Ovary (tissue), 9 donors: ENCODE data around the gene ZNF385A. TPM values are rescaled to one million over a fixed set of nuclear protein-coding genes. Genes with fewer than 3 reads are reported as not detected.

Experiments used
- DNase-seq, 5 donors: peaks; one replicate each; pipeline ENCODE4 v3.0.0-alpha.2; 2019 to 2020
- H3K27ac ChIP-seq, 2 donors: fragments of 200-600 bp; one replicate each; pipeline versions ENCODE4 v1.5.1 to v1.8.0; 2019 to 2022
- H3K27me3 ChIP-seq: fragments of 200-600 bp; one replicate; pipeline ENCODE4 v1.8.0; 2022
- H3K36me3 ChIP-seq: fragments of 200-600 bp; sonication (generic); one replicate; pipeline ENCODE4 v1.5.1; 2019
- H3K4me1 ChIP-seq: one replicate; pipeline ENCODE4 v1.8.1; 2013; ENCODE audit warnings: mild to moderate bottlenecking, moderate library complexity; ENCODE audit not compliant: insufficient read depth
- H3K4me3 ChIP-seq: fragments of 200-600 bp; sonication (generic); one replicate; pipeline ENCODE4 v1.5.1; 2017
- H3K9me3 ChIP-seq, 2 donors: fragments of 200-600 bp in 1 of 2; sonication (generic) in 1 of 2; one replicate each; pipeline versions ENCODE4 v1.5.1 to v1.8.1; 2013 to 2019; ENCODE audit warnings: mild to moderate bottlenecking in 1 of 2, moderate library complexity in 1 of 2
- CTCF ChIP-seq, 3 donors: fragments of 450-650 bp in 2 of 3; fragments of 200-600 bp in 1 of 3; IDR thresholded peaks; one replicate each; pipeline versions ENCODE4 v1.5.1 to v1.8.0; 2016 to 2022; ENCODE audit warnings: antibody characterized with exemption in 3 of 3, mild to moderate bottlenecking in 1 of 3
- EP300 ChIP-seq: sonication (generic); formaldehyde crosslinking; IDR thresholded peaks from one replicate; pipeline ENCODE4 v1.6.1; 2017; ENCODE audit warnings: antibody characterized with exemption
- POLR2A ChIP-seq: fragments of 450-650 bp; IDR thresholded peaks from one replicate; pipeline ENCODE4 v1.6.1; 2017; ENCODE audit warnings: antibody characterized with exemption, mild to moderate bottlenecking, moderate library complexity
- WGBS, 3 donors: extraction: QIAGEN DNeasy Blood & Tissue Kit in 1 of 3; methylation state at CpG; one replicate each; pipeline versions ENCODE4 v1.1.5 to v1.1.7; 2013 to 2017; 5-methylcytosine and 5-hydroxymethylcytosine counted together
- intact Hi-C, 4 donors: fragments of 100-400 bp; cut with DNase I; formaldehyde crosslinking; loops; one replicate each; pipeline versions ENCODE4 v1.11.0 to v1.15.1; 2022 to 2023
- polyA plus RNA-seq, 2 donors: library from polyadenylated mRNA; stranded (reverse); fragments of 200-250 nt in 1 of 2; fragments of 350-450 nt in 1 of 2; fragmentation: Illumina TruSeq in 1 of 2; extraction: RNeasy Lipid Tissue Mini Kit (QIAGEN cat#74804) in 1 of 2; gene quantifications; one replicate each; pipeline ENCODE4 v1.2.3, GENCODE V29; 2013 to 2014
- total RNA-seq, 7 donors: library from RNA; depleted of rRNA in 2 of 7; stranded (reverse); fragments of >200 nt in 2 of 7; fragmentation: NEBNext Ultra II Directional in 3 of 7; extraction: Animal tissue kit (Norgen Biotek cat#: 25700) in 3 of 7; gene quantifications; one replicate each; pipeline versions ENCODE4 v1.1.0 to v1.2.4, GENCODE V29; 2016 to 2023
- donor health status: DM: no; HTN: no; CAD: no; lungs with moderate emphysema.
- donor health status: DM: no; HTN: no; CAD: no.
- donor health status: Bipolar disorder and iron deficiency.
- donor health status: DM: yes; HTN: yes; CAD: no.
- donor health status: DM: no; HTN: no; CAD: no.
- donor health status: DM: yes; HTN: yes; CAD: no.

The ZNF385A gene
- total and polyA plus RNA-seq, 9 donors: 3.6 to 30.5 (median 6.0) TPM

- H3K27ac ChIP-seq: no peak overlapping the region
- TF ChIP-seq EP300 (no peak), POLR2A (no peak), CTCF (IDR thresholded peaks at IDR 0.05) (no peak)
- no peaks in the 10 kb centered on the region for H3K27me3 ChIP-seq
- DNase-seq: no peak
- intact Hi-C loops: no loop called here
- H3K36me3 ChIP-seq: no peaks in the 10 kb centered on the region
- H3K9me3 ChIP-seq: no peaks in the 10 kb centered on the region
- H3K4me3 ChIP-seq: peak overlapping the region; percentile 17
- 69 to 73% (median 73%) methylated on average over 9 of the region's 9 CpGs for WGBS, 3 donors
- peaks cover 13% of the 10 kb centered on the region for H3K4me1 ChIP-seq
These were observed 29.0 kb upstream of the ZNF385A start for GRCh38 chr12:54413284-54414190.

GRCh38 chr12:54412786-54413185 lies 28.3 kb upstream of the ZNF385A start:
- H3K27ac ChIP-seq: peak overlapping the region in 1 of 2 donors; percentile 17
- intact Hi-C loops: no loop called here
- DNase-seq: no peak
- TF ChIP-seq CTCF (IDR thresholded peaks at IDR 0.05): no peak
- no peak for TF ChIP-seq POLR2A
- TF ChIP-seq EP300: no peak
- H3K4me1 ChIP-seq: peaks cover 13% of the 10 kb centered on the region
- no peaks in the 10 kb centered on the region for H3K27me3 ChIP-seq
- H3K36me3 ChIP-seq: no peaks in the 10 kb centered on the region
- WGBS, 3 donors: 73 to 80% (median 78%) methylated on average over 3 of the region's 3 CpGs
- no peaks in the 10 kb centered on the region for H3K9me3 ChIP-seq
- H3K4me3 ChIP-seq: peak overlapping the region; percentile 17

- Histone ChIP-seq H3K36me3 (no peaks in the 10 kb centered on the region), H3K9me3 (no peaks in the 10 kb centered on the region), H3K27ac (peak overlapping the region in 1 of 2 donors; percentile 17), H3K27me3 (no peaks in the 10 kb centered on the region), H3K4me1 (peaks cover 13% of the 10 kb centered on the region), H3K4me3 (no peak overlapping the region)
- WGBS, 3 donors: 73 to 78% (median 75%) methylated on average over 4 of the region's 4 CpGs
- DNase-seq: no peak
- TF ChIP-seq EP300 (no peak), POLR2A (no peak), CTCF (IDR thresholded peaks at IDR 0.05) (no peak)
- intact Hi-C loops: no loop called here
These were observed 27.8 kb upstream of the ZNF385A start for GRCh38 chr12:54412348-54412747.

- no peak for DNase-seq
- no peak for TF ChIP-seq POLR2A
- TF ChIP-seq EP300: no peak
- TF ChIP-seq CTCF (IDR thresholded peaks at IDR 0.05): no peak
- no peaks in the 10 kb centered on the region for H3K9me3 ChIP-seq
- no peaks in the 10 kb centered on the region for H3K36me3 ChIP-seq
- no peaks in the 10 kb centered on the region for H3K27me3 ChIP-seq
- H3K27ac ChIP-seq: no peak overlapping the region
- 57 to 70% (median 70%) methylated on average over 9 to 10 of the region's 10 CpGs for WGBS, 3 donors
- H3K4me3 ChIP-seq: no peak overlapping the region
- intact Hi-C loops: no loop called here
- peaks cover 8% of the 10 kb centered on the region for H3K4me1 ChIP-seq
These were observed 27.1 kb upstream of the ZNF385A start for GRCh38 chr12:54411391-54412241.
